Neural cell (in vitro differentiated cells): ENCODE data around the gene ADAMTS10. TPM values are rescaled to one million over a fixed set of nuclear protein-coding genes. Genes with fewer than 3 reads are reported as not detected.

ENCODE experiments used
- H2AFZ ChIP-seq: fragments of 200-600, 300-800 bp; sonication (generic), shearing (Covaris generic); 2 replicates; pipeline ENCODE4 v1.6.0; 2014; ENCODE audit warnings: low read depth, mild to moderate bottlenecking, antibody characterized with exemption, low read length, moderate library complexity
- H3F3A ChIP-seq: fragments of 200-600 bp; shearing (Covaris generic); 2 replicates; pipeline ENCODE4 v1.6.1; 2016; ENCODE audit warnings: mild to moderate bottlenecking, moderate library complexity, mixed read lengths, antibody characterized with exemption, low read length; ENCODE audit not compliant: insufficient read depth, poor library complexity, severe bottlenecking
- H3K27ac ChIP-seq: fragments of 200-600, 300-800 bp; sonication (generic), shearing (Covaris generic); 2 replicates; pipeline ENCODE4 v1.5.1; 2014; ENCODE audit warnings: mild to moderate bottlenecking, low read length, moderate library complexity
- H3K27me3 ChIP-seq: fragments of 300-800, 200-600 bp; sonication (generic), shearing (Covaris generic); 2 replicates; pipeline ENCODE4 v1.6.0; 2014; ENCODE audit warnings: mild to moderate bottlenecking, low read depth, low read length, moderate library complexity; ENCODE audit not compliant: insufficient read depth
- H3K36me3 ChIP-seq: fragments of 300-800, 200-600 bp; sonication (generic), shearing (Covaris generic); 2 replicates; pipeline ENCODE4 v1.5.1; 2014; ENCODE audit warnings: mild to moderate bottlenecking, antibody characterized with exemption, low read length, moderate library complexity; ENCODE audit not compliant: insufficient read depth
- H3K4me2 ChIP-seq: fragments of 300-800, 200-600 bp; sonication (generic), shearing (Covaris generic); 2 replicates; pipeline ENCODE4 v1.6.0; 2014; ENCODE audit warnings: mild to moderate bottlenecking, low read length
- H3K4me3 ChIP-seq: fragments of 300-800, 200-600 bp; sonication (generic), shearing (Covaris generic); 2 replicates; pipeline ENCODE4 v1.5.1; 2014; ENCODE audit warnings: mild to moderate bottlenecking, low read length, moderate library complexity
- H3K79me2 ChIP-seq: fragments of 200-600 bp; shearing (Covaris generic); replicated peaks from 2 replicates; pipeline ENCODE4 v1.6.0; 2014; ENCODE audit warnings: mild to moderate bottlenecking, low read length, moderate library complexity; ENCODE audit not compliant: insufficient read depth
- H3K9ac ChIP-seq: fragments of 300-800, 200-600 bp; sonication (generic), shearing (Covaris generic); 2 replicates; pipeline ENCODE4 v1.6.1; 2016; ENCODE audit warnings: mild to moderate bottlenecking, low read length, mixed read lengths
- H3K9me2 ChIP-seq: fragments of 200-600 bp; shearing (Covaris generic); 2 replicates; pipeline ENCODE4 v1.6.1; 2016; ENCODE audit warnings: mild to moderate bottlenecking, low read length, mixed read lengths; ENCODE audit not compliant: insufficient read depth
- H3K9me3 ChIP-seq: fragments of 200-600, 300-800 bp; sonication (generic), shearing (Covaris generic); 2 replicates; pipeline ENCODE4 v1.6.1; 2016; ENCODE audit warnings: mild to moderate bottlenecking, mixed run types, low read length, moderate library complexity, mixed read lengths
- H4K20me1 ChIP-seq: fragments of 200-600 bp; shearing (Covaris generic); 2 replicates; pipeline ENCODE4 v1.6.1; 2016; ENCODE audit warnings: mild to moderate bottlenecking, mixed run types; ENCODE audit not compliant: insufficient read depth
- CTCF ChIP-seq: fragments of 450-650 bp; IDR thresholded peaks from 2 replicates; pipeline ENCODE4 v1.5.1; 2014; ENCODE audit warnings: antibody characterized with exemption, mild to moderate bottlenecking, moderate library complexity; ENCODE audit not compliant: poor library complexity, severe bottlenecking
- EP300 ChIP-seq: fragments of 450-650 bp; conservative IDR thresholded peaks from 2 replicates; pipeline ENCODE4 v1.6.1; 2014; ENCODE audit warnings: antibody characterized with exemption, mild to moderate bottlenecking, moderate library complexity; ENCODE audit not compliant: poor library complexity, severe bottlenecking
- EZH2 ChIP-seq: fragments of 200-600, 300-800 bp; shearing (Covaris generic), sonication (generic); IDR thresholded peaks from 2 replicates; pipeline ENCODE4 v1.6.1; 2014; ENCODE audit warnings: antibody characterized with exemption, low read length, borderline replicate concordance, mild to moderate bottlenecking; ENCODE audit not compliant: insufficient read depth, poor library complexity, severe bottlenecking
- MXI1 ChIP-seq: fragments of 450-650 bp; conservative IDR thresholded peaks from 2 replicates; pipeline ENCODE4 v1.6.1; 2014; ENCODE audit warnings: antibody characterized with exemption, mild to moderate bottlenecking; ENCODE audit not compliant: poor library complexity, severe bottlenecking
- POLR2AphosphoS5 ChIP-seq: IDR thresholded peaks from 2 replicates; pipeline ENCODE4 v1.6.1; 2012
- RAD21 ChIP-seq: fragments of 450-650 bp; conservative IDR thresholded peaks from 2 replicates; pipeline ENCODE4 v1.6.1; 2014; ENCODE audit warnings: antibody characterized with exemption, mild to moderate bottlenecking, moderate library complexity
- SMC3 ChIP-seq: fragments of 450-650 bp; conservative IDR thresholded peaks from 2 replicates; pipeline ENCODE4 v1.6.1; 2014; ENCODE audit warnings: antibody characterized with exemption, mild to moderate bottlenecking, moderate library complexity; ENCODE audit not compliant: poor library complexity
- TAF1 ChIP-seq: IDR thresholded peaks from 2 replicates; pipeline ENCODE4 v1.6.1; 2012; ENCODE audit warnings: low read depth
- polyA plus RNA-seq: library from polyadenylated mRNA; depleted of rRNA; stranded (reverse); fragments of >200 nt; gene quantifications from 2 replicates; pipeline ENCODE4 v1.2.3, GENCODE V29; 2014
- TF ChIP-seq, protein P1 (sequence below): IDR thresholded peaks from 2 replicates; pipeline ENCODE4 v1.6.1; 2012; ENCODE audit warnings: borderline replicate concordance

ADAMTS10 gene
- polyA plus RNA-seq, 1 donor from 2014 or later = 99.4 TPM

DNA sequence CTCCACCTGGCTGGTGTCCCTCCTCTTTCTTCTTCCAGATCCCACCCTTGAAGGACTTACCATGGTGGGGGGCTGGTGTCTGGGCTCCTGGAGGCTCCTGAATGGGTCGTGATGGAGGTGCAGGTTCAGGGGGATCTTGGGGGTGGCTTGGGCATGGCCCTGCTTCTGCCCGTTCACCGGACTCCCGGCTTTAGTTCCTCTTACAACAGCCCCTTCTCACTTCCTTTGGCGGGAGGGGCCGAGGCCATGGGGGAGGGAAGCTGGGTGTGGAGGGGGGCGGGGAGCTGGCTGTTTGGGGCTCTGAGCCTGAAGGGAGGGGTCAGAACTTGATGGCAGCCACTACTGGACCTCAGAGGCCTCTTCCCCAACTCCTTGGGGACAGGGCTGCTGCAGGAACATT lies 33.3 kb downstream of the ADAMTS10 start, which contains the start of gene MYO1F:
MYO1F (minus strand) TSS at position 196 of the 400 bp plus-strand sequence; CDS start at position 63, 133 bp downstream.
- H3K4me2 ChIP-seq = no peak within 1 kb of the TSS
- no peak for TF ChIP-seq MXI1
- TF ChIP-seq EZH2 = no peak
- TF ChIP-seq SMC3 = no peak
- TF ChIP-seq POLR2AphosphoS5 = no peak
- TF ChIP-seq CTCF = no peak
- TF ChIP-seq, protein P1, sequence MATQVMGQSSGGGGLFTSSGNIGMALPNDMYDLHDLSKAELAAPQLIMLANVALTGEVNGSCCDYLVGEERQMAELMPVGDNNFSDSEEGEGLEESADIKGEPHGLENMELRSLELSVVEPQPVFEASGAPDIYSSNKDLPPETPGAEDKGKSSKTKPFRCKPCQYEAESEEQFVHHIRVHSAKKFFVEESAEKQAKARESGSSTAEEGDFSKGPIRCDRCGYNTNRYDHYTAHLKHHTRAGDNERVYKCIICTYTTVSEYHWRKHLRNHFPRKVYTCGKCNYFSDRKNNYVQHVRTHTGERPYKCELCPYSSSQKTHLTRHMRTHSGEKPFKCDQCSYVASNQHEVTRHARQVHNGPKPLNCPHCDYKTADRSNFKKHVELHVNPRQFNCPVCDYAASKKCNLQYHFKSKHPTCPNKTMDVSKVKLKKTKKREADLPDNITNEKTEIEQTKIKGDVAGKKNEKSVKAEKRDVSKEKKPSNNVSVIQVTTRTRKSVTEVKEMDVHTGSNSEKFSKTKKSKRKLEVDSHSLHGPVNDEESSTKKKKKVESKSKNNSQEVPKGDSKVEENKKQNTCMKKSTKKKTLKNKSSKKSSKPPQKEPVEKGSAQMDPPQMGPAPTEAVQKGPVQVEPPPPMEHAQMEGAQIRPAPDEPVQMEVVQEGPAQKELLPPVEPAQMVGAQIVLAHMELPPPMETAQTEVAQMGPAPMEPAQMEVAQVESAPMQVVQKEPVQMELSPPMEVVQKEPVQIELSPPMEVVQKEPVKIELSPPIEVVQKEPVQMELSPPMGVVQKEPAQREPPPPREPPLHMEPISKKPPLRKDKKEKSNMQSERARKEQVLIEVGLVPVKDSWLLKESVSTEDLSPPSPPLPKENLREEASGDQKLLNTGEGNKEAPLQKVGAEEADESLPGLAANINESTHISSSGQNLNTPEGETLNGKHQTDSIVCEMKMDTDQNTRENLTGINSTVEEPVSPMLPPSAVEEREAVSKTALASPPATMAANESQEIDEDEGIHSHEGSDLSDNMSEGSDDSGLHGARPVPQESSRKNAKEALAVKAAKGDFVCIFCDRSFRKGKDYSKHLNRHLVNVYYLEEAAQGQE = no peak
- TF ChIP-seq TAF1 = no peak
- no peak for TF ChIP-seq RAD21
- no peak for TF ChIP-seq EP300
- H3K27me3 ChIP-seq = no peaks in the 10 kb centered on the region
- H3K9me3 ChIP-seq = no peaks in the 10 kb centered on the region
- no peak within 1 kb of the TSS for H3K4me3 ChIP-seq
- H4K20me1 ChIP-seq = no peaks in the 10 kb centered on the region
- no peak within 1 kb of the TSS for H3K27ac ChIP-seq
- H3F3A ChIP-seq = no peaks in the 10 kb centered on the region
- no peak within 1 kb of the TSS for H3K9ac ChIP-seq
- no peaks in the 10 kb centered on the region for H3K79me2 ChIP-seq
- H2AFZ ChIP-seq = no peak within 1 kb of the TSS
- no peaks in the 10 kb centered on the region for H3K36me3 ChIP-seq
- no peaks in the 10 kb centered on the region for H3K9me2 ChIP-seq

DNA sequence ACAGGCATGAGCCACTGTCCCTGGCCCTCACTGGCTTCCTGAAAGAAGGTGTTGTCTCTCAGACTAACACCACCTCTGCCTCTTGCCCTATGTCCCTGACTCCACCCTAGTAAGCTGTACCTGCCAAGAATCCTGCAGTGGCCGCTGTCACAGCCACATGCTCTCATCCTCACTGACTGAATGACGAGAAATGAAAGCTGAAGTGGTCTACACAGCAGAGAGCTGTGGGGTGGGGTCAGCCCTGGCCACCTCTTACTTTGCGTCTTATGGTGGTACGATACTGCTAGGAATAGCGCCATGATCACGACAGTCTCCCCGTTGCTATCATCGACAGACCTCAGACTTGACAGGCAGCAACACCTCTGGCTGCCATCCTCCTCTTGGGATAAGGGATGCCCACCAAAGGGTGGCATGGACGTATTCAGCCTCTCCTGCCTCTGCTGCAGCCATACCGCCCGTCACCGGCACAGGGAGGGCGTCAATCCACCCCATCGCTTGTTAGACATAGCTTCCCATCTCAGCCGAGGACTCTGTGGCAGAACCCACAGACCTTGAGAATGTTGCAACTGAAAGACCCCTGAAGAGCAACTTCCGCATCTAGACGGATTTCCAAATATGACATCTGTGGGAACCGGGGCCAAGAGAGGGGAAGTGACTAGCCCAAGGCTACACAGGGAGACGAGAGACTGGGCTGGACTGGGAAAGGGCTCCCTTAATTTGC lies 34.1 kb downstream of the ADAMTS10 start:
- H3K9me3 ChIP-seq = no peaks in the 10 kb centered on the region
- H3K9me2 ChIP-seq = no peaks in the 10 kb centered on the region
- H2AFZ ChIP-seq = no peak overlapping the region
- H3K79me2 ChIP-seq = no peaks in the 10 kb centered on the region
- no peak overlapping the region for H3K9ac ChIP-seq
- H3K4me2 ChIP-seq = no peak overlapping the region
- H4K20me1 ChIP-seq = no peaks in the 10 kb centered on the region
- no peaks in the 10 kb centered on the region for H3F3A ChIP-seq
- no peak overlapping the region for H3K4me3 ChIP-seq
- no peak for TF ChIP-seq EZH2
- no peak for TF ChIP-seq EP300
- TF ChIP-seq CTCF = no peak
- no peak for TF ChIP-seq TAF1
- no peak for TF ChIP-seq SMC3
- no peak for TF ChIP-seq POLR2AphosphoS5
- TF ChIP-seq, protein P1 = no peak
- no peak for TF ChIP-seq MXI1
- TF ChIP-seq RAD21 = no peak
- H3K36me3 ChIP-seq = no peaks in the 10 kb centered on the region
- no peaks in the 10 kb centered on the region for H3K27me3 ChIP-seq
- H3K27ac ChIP-seq = no peak overlapping the region
